Right atrium auricular region (tissue), 2 donors: ENCODE data around the gene EPHA4. TPM values are rescaled to one million over a fixed set of nuclear protein-coding genes. Genes with fewer than 3 reads are reported as not detected.

Experiments used
- DNase-seq: peaks from one replicate; pipeline ENCODE4 v3.0.0-alpha.2; 2019; ENCODE audit warnings: low spot score
- H3K27ac ChIP-seq, 2 donors: fragments of 200-600 bp; sonication (generic); 1 replicate in 1 of 2; 2 replicates in 1 of 2; pipeline ENCODE4 v1.5.1; 2016 to 2019
- H3K27me3 ChIP-seq, 2 donors: fragments of 200-600 bp; sonication (generic); one replicate each; pipeline versions ENCODE4 v1.5.1 to v1.6.0; 2017 to 2019
- H3K36me3 ChIP-seq: fragments of 200-600 bp; sonication (generic); one replicate; pipeline ENCODE4 v1.5.1; 2016
- H3K4me1 ChIP-seq, 2 donors: fragments of 200-600 bp; sonication (generic); one replicate each; pipeline versions ENCODE4 v1.5.1 to v1.6.0; 2017 to 2019
- H3K4me3 ChIP-seq, 2 donors: fragments of 200-600 bp; sonication (generic); 1 replicate in 1 of 2; 2 replicates in 1 of 2; pipeline ENCODE4 v1.5.1; 2017 to 2019; ENCODE audit warnings: mild to moderate bottlenecking in 1 of 2, moderate library complexity in 1 of 2
- H3K9me3 ChIP-seq, 2 donors: fragments of 200-600 bp; sonication (generic); one replicate each; pipeline ENCODE4 v1.5.1; 2019
- total RNA-seq, 2 donors: library from RNA; depleted of rRNA; stranded (reverse); fragments of >200 nt; gene quantifications; one replicate each; pipeline ENCODE4 v1.1.0, GENCODE V29; 2016
- TF ChIP-seq, protein P1 (sequence below), 2 donors: fragments of 200-600 bp; sonication (generic); IDR thresholded peaks; one replicate each; pipeline ENCODE4 v1.5.1; 2019; ENCODE audit warnings: antibody characterized with exemption in 2 of 2

Gene EPHA4
- total RNA-seq, 2 donors from 2014 or later: 74.2 to 107 TPM

DNA sequence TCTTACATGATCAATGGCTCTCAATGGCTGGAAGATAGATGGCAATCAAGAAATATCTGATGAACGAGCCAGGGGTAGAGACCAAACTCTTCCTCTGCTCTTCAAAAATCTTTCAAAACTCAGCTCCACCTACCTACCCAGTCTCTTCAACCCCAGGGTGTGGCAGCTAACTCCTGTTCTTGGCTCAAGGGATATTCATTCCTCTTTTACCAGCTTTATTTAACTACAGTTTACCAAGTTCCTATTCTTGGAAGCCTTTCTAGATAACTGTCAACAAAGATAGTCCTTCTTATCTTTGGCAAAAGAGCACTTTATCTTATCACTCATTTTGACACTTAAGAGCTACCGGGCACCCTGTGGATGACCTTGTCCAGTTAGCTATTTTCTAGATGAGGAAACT is 36.3 kb downstream of the EPHA4 start:
- DNase-seq: no peak
- Histone ChIP-seq H3K4me1 (peaks cover 0 to 61% of the 10 kb centered on the region in 2 donors), H3K4me3 (no peak overlapping the region), H3K9me3 (no peaks in the 10 kb centered on the region), H3K27ac (peak overlapping the region in 1 of 2 donors; percentile 11), H3K27me3 (no peaks in the 10 kb centered on the region), H3K36me3 (no peaks in the 10 kb centered on the region)
- TF ChIP-seq, protein P1, sequence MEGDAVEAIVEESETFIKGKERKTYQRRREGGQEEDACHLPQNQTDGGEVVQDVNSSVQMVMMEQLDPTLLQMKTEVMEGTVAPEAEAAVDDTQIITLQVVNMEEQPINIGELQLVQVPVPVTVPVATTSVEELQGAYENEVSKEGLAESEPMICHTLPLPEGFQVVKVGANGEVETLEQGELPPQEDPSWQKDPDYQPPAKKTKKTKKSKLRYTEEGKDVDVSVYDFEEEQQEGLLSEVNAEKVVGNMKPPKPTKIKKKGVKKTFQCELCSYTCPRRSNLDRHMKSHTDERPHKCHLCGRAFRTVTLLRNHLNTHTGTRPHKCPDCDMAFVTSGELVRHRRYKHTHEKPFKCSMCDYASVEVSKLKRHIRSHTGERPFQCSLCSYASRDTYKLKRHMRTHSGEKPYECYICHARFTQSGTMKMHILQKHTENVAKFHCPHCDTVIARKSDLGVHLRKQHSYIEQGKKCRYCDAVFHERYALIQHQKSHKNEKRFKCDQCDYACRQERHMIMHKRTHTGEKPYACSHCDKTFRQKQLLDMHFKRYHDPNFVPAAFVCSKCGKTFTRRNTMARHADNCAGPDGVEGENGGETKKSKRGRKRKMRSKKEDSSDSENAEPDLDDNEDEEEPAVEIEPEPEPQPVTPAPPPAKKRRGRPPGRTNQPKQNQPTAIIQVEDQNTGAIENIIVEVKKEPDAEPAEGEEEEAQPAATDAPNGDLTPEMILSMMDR (IDR thresholded peaks at IDR 0.05): no peak

DNA sequence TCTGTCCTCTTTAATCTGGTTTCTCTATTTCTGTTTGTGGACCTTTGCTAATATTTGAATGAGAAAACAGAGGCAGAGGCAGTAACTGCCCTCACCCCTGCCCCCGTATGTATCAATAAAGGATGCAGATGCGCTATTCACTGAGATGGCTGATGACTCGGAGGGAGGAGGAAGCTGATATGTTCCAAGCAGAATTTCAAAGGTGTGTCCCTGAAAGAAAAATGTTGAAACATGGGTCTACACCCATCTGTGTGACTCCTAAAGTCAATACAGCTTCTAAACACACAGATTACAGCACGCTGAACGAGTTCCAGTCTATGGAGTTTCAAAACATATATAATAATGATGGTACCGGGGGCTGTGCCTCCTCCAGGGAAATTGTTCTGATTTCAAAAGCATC is 38.8 kb downstream of the EPHA4 start:
- H3K4me1 ChIP-seq: peaks cover 0 to 85% of the 10 kb centered on the region in 2 donors
- TF ChIP-seq, protein P1 (IDR thresholded peaks at IDR 0.05): no peak
- H3K27me3 ChIP-seq: no peaks in the 10 kb centered on the region
- H3K9me3 ChIP-seq: no peaks in the 10 kb centered on the region
- no peak for DNase-seq
- no peak overlapping the region for H3K4me3 ChIP-seq
- no peaks in the 10 kb centered on the region for H3K36me3 ChIP-seq
- H3K27ac ChIP-seq: no peak overlapping the region

DNA sequence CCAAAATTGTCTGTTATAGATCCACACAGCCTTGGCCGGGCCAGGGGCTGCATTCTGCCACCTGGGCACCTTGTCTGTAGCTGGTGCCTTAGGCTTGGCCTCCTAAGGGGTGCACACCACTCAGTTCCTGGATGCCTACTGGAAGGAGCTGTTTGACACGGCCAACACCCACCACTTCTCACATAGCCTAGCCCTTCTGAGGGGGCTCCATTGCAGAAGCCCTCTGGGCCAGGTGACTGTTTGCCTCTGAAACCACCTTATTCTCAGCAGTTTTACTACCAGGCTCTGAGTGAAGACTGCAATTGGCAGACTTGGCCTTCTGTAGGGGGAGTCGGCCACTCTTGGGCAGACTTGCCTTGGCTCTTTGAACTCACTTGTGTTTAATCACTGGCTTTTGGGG is 39.5 kb downstream of the EPHA4 start:
- H3K4me3 ChIP-seq: no peak overlapping the region
- H3K4me1 ChIP-seq: peaks cover 0 to 92% of the 10 kb centered on the region in 2 donors
- H3K9me3 ChIP-seq: no peaks in the 10 kb centered on the region
- no peaks in the 10 kb centered on the region for H3K36me3 ChIP-seq
- TF ChIP-seq, protein P1 (IDR thresholded peaks at IDR 0.05): no peak
- no peak for DNase-seq
- H3K27me3 ChIP-seq: no peaks in the 10 kb centered on the region
- no peak overlapping the region for H3K27ac ChIP-seq

DNA sequence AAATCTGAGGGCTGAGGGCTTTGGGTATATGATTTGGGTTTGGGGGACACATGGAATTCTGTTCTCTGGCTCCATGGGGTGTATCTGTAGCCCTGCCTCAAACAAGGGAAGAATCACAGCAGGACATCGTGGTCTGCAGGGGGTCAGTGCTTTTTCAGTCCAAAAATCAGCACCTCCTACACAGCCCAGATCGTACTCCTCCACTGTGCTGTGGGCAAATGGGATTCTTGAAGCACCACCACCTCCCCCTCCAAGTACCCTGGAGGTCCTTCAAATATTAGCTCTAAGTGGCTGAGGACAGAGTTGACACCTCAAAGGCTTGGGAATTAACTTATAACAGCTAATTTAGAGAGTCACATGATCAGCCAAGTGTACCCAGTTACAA is 41.5 kb downstream of the EPHA4 start:
- DNase-seq: no peak
- TF ChIP-seq, protein P1 (IDR thresholded peaks at IDR 0.05): no peak
- peaks cover 0 to 82% of the 10 kb centered on the region in 2 donors for H3K4me1 ChIP-seq

DNA sequence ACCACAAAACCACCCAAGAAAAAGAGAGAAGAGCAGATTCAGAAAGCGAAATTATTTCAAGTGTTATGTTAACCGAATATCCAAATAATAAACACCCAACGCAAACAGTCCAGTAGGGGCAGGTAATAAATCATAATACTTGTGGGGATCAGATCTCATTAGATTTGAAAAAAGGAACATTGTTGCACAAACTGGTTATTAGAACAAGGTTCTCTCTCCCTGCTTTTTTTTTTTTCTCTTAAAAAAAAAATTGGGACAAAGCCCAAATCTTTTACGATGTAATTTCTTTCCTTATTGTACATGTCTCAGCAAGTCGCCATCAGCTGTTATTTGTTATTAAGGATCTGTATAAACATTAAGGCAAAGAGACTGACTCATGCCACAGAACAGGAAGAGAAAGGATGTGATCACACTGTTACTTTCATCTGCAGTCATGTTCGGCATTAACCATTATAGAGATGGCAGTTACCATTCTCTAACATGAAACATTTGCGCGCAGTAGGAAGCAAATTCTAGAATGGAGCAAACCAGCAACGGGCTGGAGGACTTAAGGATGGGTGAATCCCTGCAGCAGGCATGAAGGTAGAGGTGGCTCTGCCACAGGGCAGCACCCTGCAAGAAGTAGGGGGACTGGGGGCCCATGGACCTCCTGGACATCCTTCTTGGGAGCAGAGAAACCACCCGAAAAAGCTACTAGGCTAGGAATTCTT is 42.0 kb downstream of the EPHA4 start:
- H3K4me3 ChIP-seq: no peak overlapping the region
- H3K27ac ChIP-seq: peak overlapping the region; percentile 12 to 64

More for the DNA sequence above, 41.5 kb downstream of the EPHA4 start:
- Histone ChIP-seq H3K9me3 (no peaks in the 10 kb centered on the region), H3K27me3 (no peaks in the 10 kb centered on the region), H3K36me3 (no peaks in the 10 kb centered on the region), H3K4me3 (no peak overlapping the region), H3K27ac (peak overlapping the region in 1 of 2 donors; percentile 64)

More for the DNA sequence above, 42.0 kb downstream of the EPHA4 start:
- H3K9me3 ChIP-seq: no peaks in the 10 kb centered on the region
- peaks cover 0 to 82% of the 10 kb centered on the region in 2 donors for H3K4me1 ChIP-seq
- H3K36me3 ChIP-seq: no peaks in the 10 kb centered on the region
- no peaks in the 10 kb centered on the region for H3K27me3 ChIP-seq
- no peak for DNase-seq
- TF ChIP-seq, protein P1 (IDR thresholded peaks at IDR 0.05): no peak
